ENCODE data around the gene PIK3R2.
"Not testable (repeated sequence)": the region's sequence is repeated elsewhere in the genome, so short reads cannot be mapped to it uniquely, and the experiment has no call there.

The PIK3R2 gene

DNA sequence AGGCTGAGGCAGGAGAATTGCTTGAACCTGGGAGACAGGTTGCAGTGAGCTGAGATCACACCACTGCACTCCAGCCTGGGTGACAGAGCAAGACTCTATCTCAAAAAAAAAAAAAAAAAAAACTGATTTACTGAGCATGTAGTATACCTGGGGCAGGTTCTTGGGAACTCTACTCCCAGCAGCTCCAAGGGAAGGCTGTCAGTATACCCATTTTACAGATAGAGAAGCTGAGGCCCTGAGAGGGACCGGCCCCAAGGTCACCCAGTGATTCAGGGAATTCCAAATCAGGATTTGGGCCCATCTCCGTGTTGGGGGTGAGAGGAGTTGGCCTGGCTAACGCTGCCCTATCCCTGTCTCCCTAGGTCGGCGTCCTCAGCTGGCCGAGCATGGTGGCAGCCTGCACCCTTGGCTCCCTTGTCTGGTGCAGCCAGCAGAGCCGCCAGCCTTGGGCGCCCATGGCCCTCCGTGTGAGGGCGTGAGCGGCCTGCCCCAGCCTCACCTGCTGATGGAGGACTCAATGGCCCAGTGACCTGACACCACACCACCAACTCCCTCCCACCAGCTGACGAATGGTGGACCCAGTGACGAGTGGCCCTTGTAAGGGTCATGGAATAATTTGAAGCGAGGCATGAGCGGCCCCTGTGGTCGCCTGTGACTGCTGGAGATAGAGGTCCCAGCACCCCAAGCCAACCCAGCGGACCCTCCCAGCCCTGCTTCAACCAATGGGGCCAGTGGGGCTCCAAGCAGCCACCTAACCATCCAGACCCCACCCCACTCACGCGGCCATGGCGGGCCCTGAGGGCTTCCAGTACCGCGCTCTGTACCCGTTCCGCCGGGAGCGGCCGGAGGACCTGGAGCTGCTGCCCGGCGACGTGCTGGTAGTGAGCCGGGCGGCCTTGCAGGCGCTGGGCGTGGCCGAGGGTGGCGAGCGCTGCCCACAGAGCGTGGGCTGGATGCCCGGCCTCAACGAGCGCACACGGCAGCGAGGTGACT, 2.4 kb downstream of the PIK3R2 start:
- DNase-seq (ENCODE audit: low read depth), result no peak

DNA sequence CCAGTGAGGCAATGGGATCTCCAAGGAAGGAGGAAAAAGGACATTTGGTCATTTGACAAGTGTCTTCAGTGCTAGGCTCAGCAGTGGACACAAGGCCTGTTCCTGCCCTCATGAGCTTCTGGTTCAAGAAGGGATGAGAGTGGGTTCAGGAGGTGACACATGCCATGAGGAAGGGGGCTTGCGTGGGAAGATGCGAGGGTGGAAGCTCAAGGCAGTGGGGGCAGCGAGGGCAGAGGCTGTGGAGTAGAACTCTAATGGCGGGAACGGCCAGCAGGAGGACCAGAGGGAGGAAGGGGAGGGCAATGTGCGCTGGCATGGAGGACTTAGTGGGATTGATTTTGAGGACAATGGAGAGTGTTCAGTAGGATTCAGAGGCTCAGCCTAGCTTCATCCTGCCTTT, 3.3 kb downstream of the PIK3R2 start:
- no peak for DNase-seq (ENCODE audit: low read depth)

DNA sequence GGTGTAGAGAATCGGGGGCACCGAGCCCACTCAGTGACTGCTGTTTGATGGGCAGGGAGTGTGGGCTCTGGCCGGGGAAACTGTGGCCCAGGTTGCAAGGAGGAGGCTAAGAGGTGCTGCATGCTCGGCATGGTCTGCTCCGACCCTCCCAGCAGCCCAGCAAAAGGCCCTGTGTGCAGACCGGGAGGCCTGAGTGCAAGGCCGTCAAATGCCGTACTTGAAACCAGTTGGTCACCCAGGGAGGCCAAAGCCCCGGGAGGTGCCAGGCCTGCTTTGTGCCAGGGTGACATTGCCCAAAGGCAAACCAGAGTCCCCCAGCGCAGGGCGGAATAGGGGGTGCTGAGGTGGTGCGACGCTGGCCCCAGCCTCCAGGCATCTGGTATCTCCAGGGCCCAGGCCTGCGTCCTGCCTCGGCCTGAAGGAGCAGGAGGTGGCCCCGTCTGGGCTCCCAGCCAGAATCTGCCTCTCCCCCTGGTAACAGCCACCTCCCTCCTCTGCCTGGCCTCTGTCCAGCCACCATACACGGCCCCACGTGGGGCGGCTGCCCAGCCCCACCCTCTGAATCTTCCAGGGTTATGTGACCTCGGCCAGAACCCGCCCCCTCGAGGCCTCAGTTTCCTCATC, 4.0 kb downstream of the PIK3R2 start:
- DNase-seq (ENCODE audit: low read depth), result no peak

DNA sequence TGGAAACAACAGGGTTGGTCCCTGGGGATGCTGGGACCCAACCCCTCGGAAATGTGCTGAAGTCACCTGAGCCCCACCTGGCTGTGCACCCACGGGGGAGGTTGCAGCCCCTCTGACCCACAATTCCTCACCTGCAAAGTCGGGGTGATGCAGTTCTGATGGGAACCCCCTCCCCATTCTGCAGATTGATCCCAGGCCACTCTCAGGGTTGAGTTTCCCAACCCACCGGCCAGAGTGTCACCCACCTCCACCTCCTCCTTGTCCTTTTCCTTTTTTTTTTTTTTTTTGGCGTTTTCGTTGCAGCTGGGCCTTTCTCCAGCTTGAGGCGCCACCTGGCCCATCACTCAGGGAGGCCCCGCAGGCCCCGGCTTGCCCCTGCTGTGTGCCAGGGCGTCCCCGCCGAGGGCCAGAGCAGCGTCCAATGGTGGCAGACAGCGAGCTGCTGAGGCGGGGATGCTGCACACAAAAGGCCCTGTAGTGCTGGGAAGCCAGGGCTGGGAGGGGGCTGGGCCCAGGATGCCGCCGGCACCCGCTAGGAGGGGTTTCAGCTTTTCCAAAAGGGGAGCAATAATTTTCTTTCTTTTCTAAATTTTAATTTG, 4.6 kb downstream of the PIK3R2 start:
- DNase-seq (ENCODE audit: low read depth), result no peak

DNA sequence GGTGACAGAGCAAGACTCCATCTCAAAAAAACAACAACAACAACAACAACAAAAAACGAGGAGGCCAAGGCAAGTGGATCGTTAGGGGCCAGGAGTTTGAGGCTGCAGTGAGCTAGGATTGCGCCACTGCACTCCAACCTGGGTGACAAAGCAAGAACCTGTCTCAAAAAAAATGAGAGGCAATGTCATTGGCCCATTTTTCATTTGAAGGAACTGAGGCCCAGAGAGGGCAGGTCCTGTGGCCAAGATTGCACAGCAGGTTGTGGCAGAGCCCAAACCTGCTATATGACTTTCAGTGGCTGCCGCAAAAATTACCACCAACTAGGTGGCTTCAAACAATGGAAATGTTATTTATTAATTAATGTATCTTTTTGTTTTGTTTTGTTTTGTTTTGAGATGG, 5.5 kb downstream of the PIK3R2 start:
- no peak for DNase-seq (ENCODE audit: low read depth)

DNA sequence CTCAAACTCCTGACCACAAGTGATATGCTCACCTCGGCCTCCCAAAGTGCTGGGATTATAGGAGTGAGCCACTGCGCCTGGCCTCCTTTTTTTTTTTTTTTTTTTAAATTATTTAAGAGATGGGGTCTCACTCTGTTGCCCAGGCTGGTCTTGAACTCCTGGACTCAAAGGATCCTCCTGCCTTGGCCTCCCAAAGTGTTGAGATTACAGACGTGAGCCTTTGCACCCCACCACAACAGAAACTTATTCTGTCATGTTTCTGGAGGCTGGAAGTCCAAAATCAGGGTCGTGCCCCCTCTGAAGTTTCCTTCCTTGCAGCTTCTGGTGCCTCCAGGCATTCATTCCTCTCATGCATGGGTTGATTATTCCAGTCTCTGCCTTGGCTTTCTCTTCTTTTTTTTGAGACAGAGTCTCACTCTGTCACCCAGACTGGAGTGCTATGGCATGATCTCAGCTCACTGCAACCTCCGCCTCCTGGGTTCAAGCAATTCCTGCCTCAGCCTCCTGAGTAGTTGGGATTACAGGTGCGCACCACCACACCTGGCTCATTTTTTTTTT, 6.2 kb downstream of the PIK3R2 start:
- DNase-seq (ENCODE audit: low read depth), result not testable (repeated sequence)

DNA sequence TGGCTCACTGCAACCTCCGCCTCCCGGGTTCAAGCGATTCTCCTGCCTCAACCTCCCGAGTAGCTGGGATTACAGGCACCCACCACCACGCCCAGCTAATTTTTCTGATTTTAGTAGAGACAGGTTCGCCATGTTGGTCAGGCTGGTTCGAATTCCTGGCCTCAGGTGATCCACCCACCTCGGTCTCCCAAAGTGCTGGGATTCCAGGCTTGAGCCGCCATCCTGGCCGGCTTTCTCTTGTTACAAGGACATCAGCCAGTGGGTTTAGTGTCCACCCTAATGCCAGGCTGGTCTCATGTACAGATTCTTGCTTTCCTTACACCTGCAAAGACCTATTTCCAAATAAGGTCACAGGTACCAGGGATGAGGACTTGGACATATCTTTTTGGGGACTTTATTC, 6.8 kb downstream of the PIK3R2 start:
- DNase-seq (ENCODE audit: low read depth), result no peak

DNA sequence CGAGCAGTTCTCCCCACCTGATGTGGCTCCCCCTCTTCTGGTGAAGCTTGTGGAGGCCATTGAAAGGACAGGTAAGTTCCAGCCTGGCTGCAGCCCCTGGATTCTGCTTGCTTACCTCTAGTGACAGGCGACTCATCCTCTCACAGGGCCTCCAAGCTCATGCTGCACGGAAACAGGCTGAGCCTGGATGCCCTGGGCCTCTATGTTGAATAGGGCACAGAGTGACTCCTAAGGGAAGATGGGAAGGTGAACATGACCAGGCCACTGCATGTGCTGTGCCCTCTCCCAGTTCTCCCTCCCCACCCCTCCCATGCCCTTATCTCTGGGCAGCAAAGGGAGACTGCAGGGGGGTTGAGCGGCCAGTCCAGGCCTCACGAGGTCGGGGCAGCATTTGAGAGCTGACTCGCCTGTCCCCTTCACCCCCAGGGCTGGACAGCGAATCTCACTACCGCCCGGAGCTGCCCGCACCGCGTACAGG, 7.6 kb downstream of the PIK3R2 start:
- no peak for DNase-seq (ENCODE audit: low read depth)

DNA sequence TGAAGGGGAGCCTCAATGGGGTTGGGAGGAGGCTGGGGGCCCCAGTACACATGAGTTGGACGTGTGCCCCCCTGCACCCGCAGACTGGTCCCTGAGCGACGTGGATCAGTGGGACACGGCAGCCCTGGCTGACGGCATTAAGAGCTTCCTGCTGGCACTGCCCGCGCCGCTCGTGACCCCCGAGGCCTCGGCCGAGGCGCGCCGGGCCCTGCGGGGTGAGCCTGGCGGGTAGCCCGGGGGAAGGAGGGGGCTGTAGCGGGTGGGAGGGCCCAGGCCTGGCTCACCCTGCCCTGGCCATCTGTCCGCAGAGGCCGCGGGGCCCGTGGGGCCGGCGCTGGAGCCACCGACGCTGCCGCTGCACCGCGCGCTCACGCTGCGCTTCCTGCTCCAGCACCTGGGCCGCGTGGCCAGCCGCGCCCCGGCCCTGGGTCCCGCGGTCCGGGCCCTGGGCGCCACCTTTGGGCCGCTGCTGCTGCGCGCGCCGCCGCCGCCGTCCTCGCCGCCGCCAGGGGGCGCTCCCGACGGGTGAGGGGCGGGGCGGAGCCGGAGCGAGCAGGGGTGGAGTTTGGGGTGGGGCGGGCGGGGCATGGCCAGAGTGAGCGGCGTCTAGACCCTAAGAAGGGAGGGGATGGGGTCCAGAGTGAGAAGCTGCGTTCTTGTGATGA, 8.1 kb downstream of the PIK3R2 start:
- DNase-seq (ENCODE audit: low read depth), result peak; percentile 75

DNA sequence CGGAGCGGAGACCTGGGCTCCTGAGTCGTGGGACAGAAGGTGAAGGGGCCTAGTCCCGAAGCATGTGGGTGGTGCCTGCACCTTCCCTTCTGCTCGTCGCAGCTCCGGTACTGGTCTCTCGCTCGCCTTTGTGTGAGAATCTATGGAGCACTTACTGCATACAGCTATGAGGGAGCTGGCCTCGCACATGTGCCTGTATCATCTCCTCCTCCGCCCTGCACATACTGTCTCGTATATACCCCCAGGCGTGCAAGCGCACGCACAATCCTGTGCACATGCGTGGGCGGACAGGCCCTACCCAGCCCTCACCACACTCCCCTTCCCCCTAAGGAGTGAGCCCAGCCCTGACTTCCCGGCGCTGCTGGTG, 8.7 kb downstream of the PIK3R2 start:
- no peak for DNase-seq (ENCODE audit: low read depth)

DNA sequence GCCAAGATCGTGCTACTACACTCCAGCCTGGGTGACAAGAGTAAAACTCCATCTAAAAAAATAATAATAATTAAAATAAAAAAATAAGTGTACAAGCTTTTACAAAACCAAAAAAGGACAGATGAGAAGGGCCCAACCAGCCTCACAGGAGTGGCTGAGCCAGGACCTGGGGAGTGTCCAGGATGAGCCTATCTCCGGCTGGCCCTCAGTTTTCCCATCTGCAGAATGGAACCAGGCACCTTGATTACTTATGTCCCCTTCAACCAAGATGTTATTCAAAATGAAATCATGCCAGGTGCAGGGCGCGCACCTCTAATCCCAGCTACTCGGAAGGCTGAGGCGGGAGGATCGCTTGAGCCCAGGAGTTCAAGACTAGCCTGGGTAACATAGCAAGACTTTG, 11.1 kb downstream of the PIK3R2 start:
- DNase-seq (ENCODE audit: low read depth), result no peak

DNA sequence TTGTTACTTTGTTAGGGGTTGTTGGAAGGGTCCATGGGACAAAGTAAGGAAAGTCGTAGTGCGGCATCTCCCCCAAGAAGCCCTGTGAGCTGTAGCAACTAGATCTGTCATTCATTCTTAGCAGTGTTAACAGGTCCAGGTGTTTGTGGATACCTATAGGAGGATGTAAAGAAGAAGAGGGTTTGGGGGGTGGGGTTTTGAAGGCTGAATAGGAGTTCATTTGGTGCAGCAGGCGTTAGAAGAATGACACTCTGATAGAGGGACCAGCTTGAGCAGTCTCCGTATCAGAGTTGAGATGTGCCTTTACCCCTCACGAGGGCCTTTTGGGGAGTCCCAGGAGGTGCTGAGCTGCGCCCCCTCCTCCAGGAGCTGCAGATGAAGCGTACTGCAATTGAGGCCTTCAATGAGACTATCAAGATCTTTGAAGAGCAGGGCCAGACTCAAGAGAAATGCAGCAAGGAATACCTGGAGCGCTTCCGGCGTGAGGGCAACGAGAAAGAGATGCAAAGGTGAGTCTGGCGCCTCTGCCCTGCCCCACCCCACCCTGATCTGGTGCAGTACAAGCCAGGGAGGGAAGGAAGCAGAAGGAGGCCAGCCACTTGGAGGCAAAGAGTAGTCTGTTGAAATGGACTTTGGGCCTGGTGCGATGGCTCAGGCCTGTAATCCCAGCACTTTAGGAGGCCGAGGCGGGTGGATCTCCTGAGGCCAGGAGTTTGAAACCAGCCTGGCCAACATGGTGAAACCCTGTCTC, 13.0 kb downstream of the PIK3R2 start:
- DNase-seq (ENCODE audit: low read depth), result no peak

DNA sequence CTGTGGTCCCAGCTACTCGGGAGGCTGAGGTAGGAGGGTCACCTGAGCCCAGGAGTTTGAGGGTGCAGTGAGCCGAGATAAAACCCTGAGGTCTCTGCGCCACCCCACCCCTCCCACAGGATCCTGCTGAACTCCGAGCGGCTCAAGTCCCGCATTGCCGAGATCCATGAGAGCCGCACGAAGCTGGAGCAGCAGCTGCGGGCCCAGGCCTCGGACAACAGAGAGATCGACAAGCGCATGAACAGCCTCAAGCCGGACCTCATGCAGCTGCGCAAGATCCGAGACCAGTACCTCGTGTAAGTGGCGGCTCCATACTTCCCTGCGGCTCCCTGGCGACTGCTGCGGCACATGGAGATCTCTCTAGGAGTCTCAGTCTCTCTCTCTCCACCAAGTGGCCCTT, 14.0 kb downstream of the PIK3R2 start:
- DNase-seq (ENCODE audit: low read depth), result no peak

DNA sequence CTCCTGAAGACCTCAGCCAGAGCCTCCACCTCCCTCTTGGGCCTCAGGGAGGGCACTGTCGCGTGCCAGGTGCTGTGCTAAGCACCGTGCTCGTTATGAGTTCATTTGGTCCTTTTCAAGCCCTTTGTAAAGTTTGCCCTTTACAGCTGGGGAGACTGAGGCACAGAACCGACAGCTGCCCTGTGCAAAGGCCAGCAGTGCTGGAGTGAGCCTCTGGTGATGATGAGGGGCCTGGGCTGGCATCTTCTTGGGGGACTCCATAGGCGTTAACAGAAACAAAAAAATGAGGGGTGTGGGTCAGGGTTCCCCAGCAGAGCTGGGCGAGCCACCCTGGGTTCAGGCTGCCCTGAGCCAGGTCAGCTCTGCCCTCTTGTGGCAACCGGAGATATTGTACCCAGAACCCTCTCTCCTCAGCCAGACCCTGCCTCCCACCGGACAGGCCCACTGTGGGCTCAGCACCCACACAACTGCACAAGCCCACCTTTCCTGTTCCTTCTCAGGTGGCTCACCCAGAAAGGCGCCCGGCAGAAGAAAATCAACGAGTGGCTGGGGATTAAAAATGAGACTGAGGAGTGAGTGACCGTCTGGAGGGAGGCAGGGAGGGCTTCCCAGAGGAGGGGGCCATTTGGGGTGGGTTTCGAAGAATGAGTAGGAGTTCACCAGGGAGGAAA, 15.1 kb downstream of the PIK3R2 start:
- peak; percentile 43 for DNase-seq (ENCODE audit: low read depth)

DNA sequence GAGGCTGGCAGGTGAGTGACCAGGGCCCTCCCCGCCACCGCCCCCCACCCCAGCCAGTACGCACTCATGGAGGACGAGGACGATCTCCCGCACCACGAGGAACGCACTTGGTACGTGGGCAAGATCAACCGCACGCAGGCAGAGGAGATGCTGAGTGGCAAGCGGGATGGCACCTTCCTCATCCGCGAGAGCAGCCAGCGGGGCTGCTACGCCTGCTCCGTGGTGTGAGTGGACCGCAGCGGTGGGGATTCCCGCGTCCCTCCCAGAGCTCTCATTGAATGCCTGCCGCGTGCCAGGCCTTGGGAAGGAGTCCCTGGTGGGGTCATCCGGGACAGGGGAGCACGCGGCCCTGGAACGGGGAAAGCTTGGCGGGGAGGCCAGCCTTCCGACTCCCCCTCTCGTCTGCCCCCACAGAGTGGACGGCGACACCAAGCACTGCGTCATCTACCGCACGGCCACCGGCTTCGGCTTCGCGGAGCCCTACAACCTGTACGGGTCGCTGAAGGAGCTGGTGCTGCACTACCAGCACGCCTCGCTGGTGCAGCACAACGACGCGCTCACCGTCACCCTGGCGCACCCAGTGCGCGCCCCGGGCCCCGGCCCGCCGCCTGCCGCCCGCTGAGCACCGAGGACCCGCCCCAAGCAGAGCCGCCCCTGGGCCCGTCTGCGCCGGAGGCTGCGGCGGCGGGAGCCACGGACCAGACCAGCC, 15.9 kb downstream of the PIK3R2 start:
- no peak for DNase-seq (ENCODE audit: low read depth)

DNA sequence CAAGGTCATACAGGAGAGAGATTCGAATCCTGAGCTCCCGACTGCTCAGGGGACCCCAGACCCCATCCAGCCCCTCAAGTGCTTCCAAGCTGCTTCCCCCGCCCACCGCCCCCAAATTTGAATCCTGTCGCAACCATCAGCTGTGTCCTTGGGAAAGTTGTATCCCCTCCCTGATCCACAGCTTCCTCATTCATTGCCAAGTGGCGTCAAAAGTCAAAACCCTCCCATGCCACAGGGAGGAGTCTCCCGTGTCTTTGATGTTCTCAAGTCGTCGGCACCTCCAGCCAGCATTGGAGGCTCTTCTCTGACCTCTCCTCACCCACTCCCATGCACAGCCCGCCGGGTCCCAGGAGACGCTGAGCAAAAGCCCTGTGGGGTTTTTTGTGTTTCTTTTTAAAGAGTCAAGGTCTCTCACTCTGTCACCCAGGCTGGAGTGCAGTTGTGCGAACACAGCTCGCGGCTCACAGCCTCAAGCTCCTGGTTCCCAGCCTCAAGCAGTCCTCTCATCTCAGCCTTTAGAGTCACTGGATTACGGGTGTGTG, 17.8 kb downstream of the PIK3R2 start:
- no peak for DNase-seq (ENCODE audit: low read depth)

DNA sequence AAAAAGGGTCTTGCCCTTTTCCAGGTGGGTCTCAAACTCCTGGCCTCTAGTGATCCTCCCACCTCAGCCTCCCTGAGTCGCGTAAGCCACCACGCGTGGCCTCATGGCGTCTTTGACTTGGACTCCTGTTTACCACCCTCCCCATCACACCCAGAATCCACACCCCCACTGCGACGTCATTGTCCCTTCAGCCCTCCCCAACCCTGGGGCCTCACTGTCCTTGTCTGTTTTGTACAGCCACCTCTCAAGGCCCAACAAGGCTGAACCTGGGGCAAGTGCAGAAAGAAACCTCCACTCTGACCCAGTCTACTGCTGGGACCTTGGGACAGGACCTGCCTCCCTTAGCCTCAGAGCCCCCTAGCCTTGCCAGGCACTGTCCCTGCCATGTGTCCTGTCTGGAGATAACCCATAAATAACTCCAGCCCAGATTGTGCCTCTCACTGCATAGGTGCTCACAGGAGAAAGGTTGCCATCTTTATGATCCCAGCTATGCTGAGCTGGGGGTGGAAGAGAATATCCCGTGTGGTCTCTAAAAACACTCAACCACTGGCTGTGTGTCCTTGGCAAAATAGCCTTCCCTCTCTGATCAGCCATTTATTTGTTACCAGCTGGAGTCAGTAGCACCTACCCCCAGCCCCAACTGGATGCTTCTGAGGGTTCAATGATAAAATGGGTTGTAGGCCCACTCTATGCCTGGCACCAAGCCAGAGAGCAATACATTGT, 18.8 kb downstream of the PIK3R2 start:
- DNase-seq (ENCODE audit: low read depth), result no peak

DNA sequence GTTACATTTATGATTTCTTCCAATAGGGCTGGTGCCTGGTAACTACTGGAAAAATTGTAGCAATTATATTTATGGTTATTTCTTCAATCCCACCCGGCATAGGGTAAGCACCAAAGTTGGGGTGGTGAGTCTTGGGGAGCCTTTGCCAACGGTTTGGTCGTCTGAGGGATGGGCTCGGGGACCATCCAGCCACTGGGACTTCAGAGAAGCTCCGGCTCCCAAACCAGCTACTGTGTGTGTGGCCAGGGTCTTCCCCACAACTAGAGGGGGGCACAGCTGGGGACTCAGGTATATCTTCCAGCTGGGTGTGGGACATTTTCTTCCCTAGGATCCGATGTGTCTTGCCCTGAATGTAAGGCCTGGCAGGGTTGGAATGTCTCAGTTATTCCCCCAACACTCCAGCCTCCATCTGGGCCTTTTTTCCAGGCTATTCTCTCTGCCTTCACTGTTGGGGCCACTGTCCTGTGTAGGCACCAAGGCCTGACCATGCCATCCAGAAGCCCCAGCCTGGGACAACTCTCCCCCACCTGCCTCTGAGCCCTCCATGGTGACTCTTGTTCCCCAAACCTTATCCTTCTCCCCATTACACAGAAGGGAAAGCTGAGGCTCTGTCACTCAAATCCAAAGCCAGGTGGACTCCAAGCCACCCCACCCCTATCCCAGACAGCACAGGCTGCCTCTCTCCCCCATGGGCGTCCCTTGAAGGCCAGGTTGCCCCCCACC, 19.5 kb downstream of the PIK3R2 start:
- no peak for DNase-seq (ENCODE audit: low read depth)

All from activated gamma-delta T cell treated with anti-CD3 and anti-CD28 coated beads, Interleukin-2, amount 50 U/mL, for 16 hours (primary cell).